Hepatocyte (in vitro differentiated cells): Measurements from ENCODE around the gene FOXN3. TPM values are rescaled to one million over a fixed set of nuclear protein-coding genes. Genes with fewer than 3 reads are reported as not detected.

ENCODE experiments used
- DNase-seq: peaks from one replicate; pipeline ENCODE4 v3.0.0-alpha.2; 2016; ENCODE audit warnings: low spot score
- H2AFZ ChIP-seq: fragments of 200-600 bp; sonication (generic); 2 replicates; pipeline ENCODE4 v1.6.0; 2016; ENCODE audit warnings: antibody characterized with exemption, mild to moderate bottlenecking
- H3K27ac ChIP-seq: fragments of 200-600 bp; sonication (generic); 2 replicates; pipeline ENCODE4 v1.5.1; 2016; ENCODE audit warnings: mild to moderate bottlenecking
- H3K27me3 ChIP-seq: fragments of 200-600 bp; sonication (generic); 2 replicates; pipeline ENCODE4 v1.6.1; 2016
- H3K36me3 ChIP-seq: fragments of 200-600 bp; sonication (generic); replicated peaks from 2 replicates; pipeline ENCODE4 v1.5.1; 2016; ENCODE audit warnings: low read depth; ENCODE audit not compliant: insufficient read depth
- H3K4me1 ChIP-seq: fragments of 200-600 bp; sonication (generic); 2 replicates; pipeline ENCODE4 v1.5.1; 2016; ENCODE audit warnings: mild to moderate bottlenecking, moderate library complexity; ENCODE audit not compliant: insufficient read depth
- H3K4me2 ChIP-seq: fragments of 200-600 bp; sonication (generic); 2 replicates; pipeline ENCODE4 v1.6.0; 2016
- H3K4me3 ChIP-seq: fragments of 200-600 bp; sonication (generic); 2 replicates; pipeline ENCODE4 v1.5.1; 2016; ENCODE audit warnings: mild to moderate bottlenecking
- H3K79me2 ChIP-seq: fragments of 200-600 bp; sonication (generic); 2 replicates; pipeline ENCODE4 v1.6.0; 2017; ENCODE audit warnings: mild to moderate bottlenecking
- H3K9me2 ChIP-seq: fragments of 200-600 bp; sonication (generic); replicated peaks from 2 replicates; pipeline ENCODE4 v1.6.0; 2017; ENCODE audit warnings: mild to moderate bottlenecking; ENCODE audit not compliant: insufficient read depth
- H3K9me3 ChIP-seq: fragments of 200-600 bp; sonication (generic); 2 replicates; pipeline ENCODE4 v1.5.1; 2016; ENCODE audit warnings: low read depth, mild to moderate bottlenecking
- H4K20me1 ChIP-seq: fragments of 200-600 bp; sonication (generic); 2 replicates; pipeline ENCODE4 v1.6.0; 2016; ENCODE audit warnings: mild to moderate bottlenecking; ENCODE audit not compliant: insufficient read depth, poor library complexity, severe bottlenecking
- EZH2 ChIP-seq: fragments of 200-600 bp; sonication (generic); IDR thresholded peaks from 2 replicates; pipeline ENCODE4 v1.6.1; 2016; ENCODE audit warnings: antibody characterized with exemption, mild to moderate bottlenecking, borderline replicate concordance
- EZH2phosphoT487 ChIP-seq: fragments of 200-600 bp; sonication (generic); IDR thresholded peaks from one replicate; pipeline ENCODE4 v1.6.1; 2018; ENCODE audit warnings: antibody characterized with exemption, mild to moderate bottlenecking, low read depth, moderate library complexity; ENCODE audit not compliant: unreplicated experiment, severe bottlenecking
- WGBS: methylation state at CpG from one replicate; pipeline ENCODE4 v1.1.6; 2016; ENCODE audit warnings: low lambda C conversion rate; ENCODE audit errors: missing lambda C conversion rate; 5-methylcytosine and 5-hydroxymethylcytosine counted together
- polyA plus RNA-seq: library from polyadenylated mRNA; unstranded; fragments of >200 nt; fragmentation: Nextera tagmentation; extraction: Ambion mirVana; gene quantifications from 2 replicates; pipeline ENCODE4 v1.2.1, GENCODE V29; 2016
- total RNA-seq: library from RNA; depleted of rRNA; stranded (reverse); fragments of >200 nt; gene quantifications from 2 replicates; pipeline ENCODE4 v1.2.3, GENCODE V29; 2014
- TF ChIP-seq, protein P1 (sequence below): fragments of 200-600 bp; sonication (generic); IDR thresholded peaks from 2 replicates; pipeline ENCODE4 v1.5.1; 2016; ENCODE audit warnings: antibody characterized with exemption, mild to moderate bottlenecking; ENCODE audit not compliant: poor library complexity

Gene FOXN3
- total and polyA plus RNA-seq, 2 experiments from 2014 or later: 42.2 to 47.6 TPM

DNA sequence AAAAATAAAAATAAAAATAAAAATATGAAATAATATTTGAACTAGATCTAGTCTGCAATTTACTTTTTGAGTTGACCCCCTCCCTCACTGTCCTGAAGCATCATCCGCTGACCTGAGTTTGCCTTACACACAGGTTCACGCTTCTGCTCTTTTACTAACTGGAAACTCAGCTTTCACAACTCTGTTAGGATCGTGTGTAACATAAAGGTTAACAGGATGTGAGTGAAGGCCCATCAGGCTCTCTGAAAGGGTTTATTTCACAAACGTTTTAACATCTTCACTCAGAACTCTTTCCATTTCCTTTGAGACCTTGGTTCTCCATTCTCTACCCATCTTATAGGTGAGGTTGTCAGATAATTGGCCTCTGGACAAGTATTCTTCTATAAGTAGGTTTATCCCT, 191.4 kb downstream of the FOXN3 start:
- WGBS: 82% methylated on average over 4 of the region's 4 CpGs
- TF ChIP-seq EZH2 (no peak), EZH2phosphoT487 (no peak)
- TF ChIP-seq, protein P1, sequence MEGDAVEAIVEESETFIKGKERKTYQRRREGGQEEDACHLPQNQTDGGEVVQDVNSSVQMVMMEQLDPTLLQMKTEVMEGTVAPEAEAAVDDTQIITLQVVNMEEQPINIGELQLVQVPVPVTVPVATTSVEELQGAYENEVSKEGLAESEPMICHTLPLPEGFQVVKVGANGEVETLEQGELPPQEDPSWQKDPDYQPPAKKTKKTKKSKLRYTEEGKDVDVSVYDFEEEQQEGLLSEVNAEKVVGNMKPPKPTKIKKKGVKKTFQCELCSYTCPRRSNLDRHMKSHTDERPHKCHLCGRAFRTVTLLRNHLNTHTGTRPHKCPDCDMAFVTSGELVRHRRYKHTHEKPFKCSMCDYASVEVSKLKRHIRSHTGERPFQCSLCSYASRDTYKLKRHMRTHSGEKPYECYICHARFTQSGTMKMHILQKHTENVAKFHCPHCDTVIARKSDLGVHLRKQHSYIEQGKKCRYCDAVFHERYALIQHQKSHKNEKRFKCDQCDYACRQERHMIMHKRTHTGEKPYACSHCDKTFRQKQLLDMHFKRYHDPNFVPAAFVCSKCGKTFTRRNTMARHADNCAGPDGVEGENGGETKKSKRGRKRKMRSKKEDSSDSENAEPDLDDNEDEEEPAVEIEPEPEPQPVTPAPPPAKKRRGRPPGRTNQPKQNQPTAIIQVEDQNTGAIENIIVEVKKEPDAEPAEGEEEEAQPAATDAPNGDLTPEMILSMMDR: no peak
- no peaks in the 10 kb centered on the region for H3K27me3 ChIP-seq
- no peak overlapping the region for H2AFZ ChIP-seq
- no peak overlapping the region for H3K4me2 ChIP-seq
- no peak overlapping the region for H3K4me3 ChIP-seq
- no peaks in the 10 kb centered on the region for H3K9me3 ChIP-seq
- no peak overlapping the region for H3K27ac ChIP-seq
- H3K4me1 ChIP-seq: peaks cover 9% of the 10 kb centered on the region
- H3K36me3 ChIP-seq: no peaks in the 10 kb centered on the region
- peaks cover 18% of the 10 kb centered on the region for H3K79me2 ChIP-seq
- no peaks in the 10 kb centered on the region for H3K9me2 ChIP-seq
- no peak for DNase-seq
- peaks cover 6% of the 10 kb centered on the region for H4K20me1 ChIP-seq

DNA sequence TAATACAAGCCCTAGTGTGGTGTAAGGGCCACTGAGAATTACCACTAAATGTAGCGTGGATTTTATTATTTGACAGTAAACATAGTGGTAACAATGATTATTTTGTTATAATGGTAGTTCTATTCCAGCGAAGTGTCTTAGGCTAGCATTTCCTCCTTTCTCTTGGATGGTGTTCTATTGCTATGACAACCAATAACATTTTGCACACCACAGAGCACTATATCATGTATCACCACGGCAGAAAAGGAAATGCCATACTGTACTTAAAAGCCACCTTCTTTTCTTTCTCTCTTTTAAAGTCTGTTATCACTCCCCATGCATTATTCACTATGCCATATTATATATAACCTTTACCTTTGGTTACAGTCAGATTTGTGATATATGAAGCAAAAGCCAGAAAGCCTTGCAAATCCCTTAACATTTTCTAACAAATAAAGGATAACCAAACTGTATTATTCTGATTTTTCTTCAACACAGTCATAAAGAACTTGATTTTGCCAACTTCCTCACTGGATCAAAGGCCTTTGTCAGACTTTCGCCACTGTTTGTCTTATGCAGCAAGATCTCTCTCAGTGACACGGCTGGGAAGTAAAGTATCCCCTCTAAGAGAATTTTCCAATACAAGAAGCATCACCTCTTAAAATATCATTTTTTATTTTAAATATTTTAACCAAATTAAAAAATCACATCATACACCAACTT, 195.8 kb downstream of the FOXN3 start:
- Histone ChIP-seq H2AFZ (no peak overlapping the region), H3K36me3 (no peaks in the 10 kb centered on the region), H3K4me1 (no peaks in the 10 kb centered on the region), H3K27me3 (no peaks in the 10 kb centered on the region), H3K9me3 (no peaks in the 10 kb centered on the region), H3K27ac (no peak overlapping the region), H3K4me2 (no peak overlapping the region), H3K4me3 (no peak overlapping the region), H3K79me2 (peaks cover 13% of the 10 kb centered on the region), H4K20me1 (no peaks in the 10 kb centered on the region), H3K9me2 (no peaks in the 10 kb centered on the region)
- TF ChIP-seq EZH2phosphoT487 (no peak), EZH2 (no peak)
- TF ChIP-seq, protein P1: no peak
- DNase-seq: no peak
- WGBS: 70% methylated on average over 5 of the region's 5 CpGs

DNA sequence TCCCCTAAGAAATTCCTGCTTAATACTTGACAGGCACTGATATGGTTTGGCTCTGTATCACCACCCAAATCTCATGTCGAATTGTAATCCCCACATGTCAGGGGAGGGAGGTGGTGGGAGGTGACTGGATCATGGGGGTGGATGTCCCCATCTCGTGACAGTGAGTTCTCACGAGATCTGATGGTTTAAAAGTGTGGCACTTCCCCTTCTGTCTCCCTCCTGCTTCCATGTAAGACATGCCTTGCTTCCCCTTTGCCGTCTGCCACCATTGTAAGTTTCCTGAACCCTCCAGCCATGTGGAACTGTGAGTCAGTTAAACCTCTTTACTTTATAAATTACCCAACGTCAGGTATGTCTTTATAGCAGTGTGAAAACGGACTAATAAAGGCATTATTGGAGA, 198.0 kb downstream of the FOXN3 start:
- no peaks in the 10 kb centered on the region for H4K20me1 ChIP-seq
- no peaks in the 10 kb centered on the region for H3K27me3 ChIP-seq
- DNase-seq: no peak
- peaks cover 17% of the 10 kb centered on the region for H3K4me1 ChIP-seq
- H3K4me2 ChIP-seq: no peak overlapping the region
- H2AFZ ChIP-seq: no peak overlapping the region
- H3K27ac ChIP-seq: no peak overlapping the region
- no peaks in the 10 kb centered on the region for H3K9me3 ChIP-seq
- H3K9me2 ChIP-seq: no peaks in the 10 kb centered on the region
- no peak overlapping the region for H3K4me3 ChIP-seq
- WGBS: 91% methylated on average over 6 of the region's 6 CpGs
- H3K36me3 ChIP-seq: no peaks in the 10 kb centered on the region
- H3K79me2 ChIP-seq: peaks cover 9% of the 10 kb centered on the region
- TF ChIP-seq EZH2phosphoT487 (no peak), EZH2 (no peak)
- TF ChIP-seq, protein P1: no peak
